Rectal smooth muscle tissue (tissue), 1 donor: ENCODE results near the gene KRTAP10-8.
"Not testable (repeated sequence)": the region's sequence is repeated elsewhere in the genome, so short reads cannot be mapped to it uniquely, and the experiment has no call there.

Experiments
- H3K27ac ChIP-seq: one replicate; pipeline ENCODE4 v1.7.0; 2013; ENCODE audit warnings: low read depth, low read length, inconsistent platforms
- H3K27me3 ChIP-seq: one replicate; pipeline ENCODE4 v1.7.0; 2013; ENCODE audit warnings: low read length; ENCODE audit not compliant: control insufficient read depth, insufficient read depth
- H3K36me3 ChIP-seq: one replicate; pipeline ENCODE4 v1.7.0; 2013; ENCODE audit warnings: low read length; ENCODE audit not compliant: control insufficient read depth, insufficient read depth
- H3K4me1 ChIP-seq: one replicate; pipeline ENCODE4 v1.7.0; 2013; ENCODE audit warnings: low read length; ENCODE audit not compliant: control insufficient read depth, insufficient read depth
- H3K4me3 ChIP-seq: one replicate; pipeline ENCODE4 v1.7.0; 2013; ENCODE audit warnings: low read length
- H3K9ac ChIP-seq: one replicate; pipeline ENCODE4 v1.7.0; 2013; ENCODE audit warnings: low read length

The KRTAP10-8 gene

GRCh38 chr21:44573630-44574456, 38.0 kb upstream of the KRTAP10-8 start, which contains the start of gene KRTAP10-4:
Gene KRTAP10-4, plus strand, starts transcription at chr21:44573729. Its CDS starts 30 bp downstream, at chr21:44573759.
- not testable (repeated sequence) for H3K4me3 ChIP-seq, H3K27ac ChIP-seq, H3K27me3 ChIP-seq, H3K36me3 ChIP-seq, H3K9ac ChIP-seq, H3K4me1 ChIP-seq

GRCh38 chr21:44574457-44575306, 37.2 kb upstream of the KRTAP10-8 start:
- no peak overlapping the region for H3K27ac ChIP-seq
- H3K9ac ChIP-seq = no peak overlapping the region
- no peak overlapping the region for H3K4me3 ChIP-seq
- H3K36me3 ChIP-seq = no peaks in the 10 kb centered on the region
- no peaks in the 10 kb centered on the region for H3K27me3 ChIP-seq
- no peaks in the 10 kb centered on the region for H3K4me1 ChIP-seq

GRCh38 chr21:44575307-44576024, 36.4 kb upstream of the KRTAP10-8 start:
- Histone ChIP-seq H3K36me3 (no peaks in the 10 kb centered on the region), H3K4me3 (no peak overlapping the region)

GRCh38 chr21:44576025-44576420, 35.9 kb upstream of the KRTAP10-8 start:
- Histone ChIP-seq H3K4me3 (no peak overlapping the region), H3K36me3 (no peaks in the 10 kb centered on the region), H3K4me1 (no peaks in the 10 kb centered on the region), H3K9ac (no peak overlapping the region), H3K27ac (no peak overlapping the region), H3K27me3 (no peaks in the 10 kb centered on the region)

More at GRCh38 chr21:44575307-44576024, 36.4 kb upstream of the KRTAP10-8 start:
- H3K4me1 ChIP-seq = no peaks in the 10 kb centered on the region
- no peak overlapping the region for H3K9ac ChIP-seq
- H3K27me3 ChIP-seq = no peaks in the 10 kb centered on the region
- no peak overlapping the region for H3K27ac ChIP-seq

- no peaks in the 10 kb centered on the region for H3K4me1 ChIP-seq
- H3K27me3 ChIP-seq = no peaks in the 10 kb centered on the region
- no peak overlapping the region for H3K4me3 ChIP-seq
- no peak overlapping the region for H3K27ac ChIP-seq
- no peak overlapping the region for H3K9ac ChIP-seq
- H3K36me3 ChIP-seq = no peaks in the 10 kb centered on the region
Measured at GRCh38 chr21:44578371-44579055, 33.4 kb upstream of the KRTAP10-8 start.

- H3K27me3 ChIP-seq = no peaks in the 10 kb centered on the region
- no peaks in the 10 kb centered on the region for H3K36me3 ChIP-seq
- H3K9ac ChIP-seq = no peak overlapping the region
- no peak overlapping the region for H3K4me3 ChIP-seq
- H3K4me1 ChIP-seq = no peaks in the 10 kb centered on the region
- H3K27ac ChIP-seq = no peak overlapping the region
Measured at GRCh38 chr21:44579056-44579832, 32.6 kb upstream of the KRTAP10-8 start.

GRCh38 chr21:44579833-44580144, 32.1 kb upstream of the KRTAP10-8 start:
- H3K4me1 ChIP-seq = no peaks in the 10 kb centered on the region
- no peaks in the 10 kb centered on the region for H3K36me3 ChIP-seq
- H3K4me3 ChIP-seq = no peak overlapping the region
- H3K27ac ChIP-seq = no peak overlapping the region
- H3K9ac ChIP-seq = no peak overlapping the region
- H3K27me3 ChIP-seq = no peaks in the 10 kb centered on the region

- not testable (repeated sequence) for H3K4me1 ChIP-seq
Measured at GRCh38 chr21:44580231-44580821, 31.6 kb upstream of the KRTAP10-8 start, which contains the start of gene KRTAP10-5. Gene KRTAP10-5, minus strand, starts transcription at chr21:44580604. Its CDS starts 26 bp downstream, at chr21:44580578.

GRCh38 chr21:44581158-44581557, 30.7 kb upstream of the KRTAP10-8 start:
- Histone ChIP-seq H3K27ac (no peak overlapping the region), H3K4me1 (no peaks in the 10 kb centered on the region), H3K36me3 (no peaks in the 10 kb centered on the region), H3K27me3 (no peaks in the 10 kb centered on the region), H3K4me3 (no peak overlapping the region), H3K9ac (no peak overlapping the region)

More at GRCh38 chr21:44580231-44580821, 31.6 kb upstream of the KRTAP10-8 start, which contains the start of gene KRTAP10-5:
- not testable (repeated sequence) for H3K27ac ChIP-seq, H3K4me3 ChIP-seq, H3K27me3 ChIP-seq, H3K9ac ChIP-seq, H3K36me3 ChIP-seq

GRCh38 chr21:44582055-44582454, 29.8 kb upstream of the KRTAP10-8 start:
- H3K27me3 ChIP-seq = no peaks in the 10 kb centered on the region
- H3K27ac ChIP-seq = no peak overlapping the region
- no peak overlapping the region for H3K9ac ChIP-seq
- H3K36me3 ChIP-seq = no peaks in the 10 kb centered on the region
- no peaks in the 10 kb centered on the region for H3K4me1 ChIP-seq
- no peak overlapping the region for H3K4me3 ChIP-seq
